Hematopoietic multipotent progenitor cell treated with erythropoietin and hydrocortisone succinate and interleukin-3 and kit ligand, for 4 days (in vitro differentiated cells): Measurements from ENCODE around the gene ZDHHC8.

Experiments used
- DNase-seq: peaks from one replicate; pipeline ENCODE4 v3.0.0-alpha.2; 2015

Gene ZDHHC8

DNA sequence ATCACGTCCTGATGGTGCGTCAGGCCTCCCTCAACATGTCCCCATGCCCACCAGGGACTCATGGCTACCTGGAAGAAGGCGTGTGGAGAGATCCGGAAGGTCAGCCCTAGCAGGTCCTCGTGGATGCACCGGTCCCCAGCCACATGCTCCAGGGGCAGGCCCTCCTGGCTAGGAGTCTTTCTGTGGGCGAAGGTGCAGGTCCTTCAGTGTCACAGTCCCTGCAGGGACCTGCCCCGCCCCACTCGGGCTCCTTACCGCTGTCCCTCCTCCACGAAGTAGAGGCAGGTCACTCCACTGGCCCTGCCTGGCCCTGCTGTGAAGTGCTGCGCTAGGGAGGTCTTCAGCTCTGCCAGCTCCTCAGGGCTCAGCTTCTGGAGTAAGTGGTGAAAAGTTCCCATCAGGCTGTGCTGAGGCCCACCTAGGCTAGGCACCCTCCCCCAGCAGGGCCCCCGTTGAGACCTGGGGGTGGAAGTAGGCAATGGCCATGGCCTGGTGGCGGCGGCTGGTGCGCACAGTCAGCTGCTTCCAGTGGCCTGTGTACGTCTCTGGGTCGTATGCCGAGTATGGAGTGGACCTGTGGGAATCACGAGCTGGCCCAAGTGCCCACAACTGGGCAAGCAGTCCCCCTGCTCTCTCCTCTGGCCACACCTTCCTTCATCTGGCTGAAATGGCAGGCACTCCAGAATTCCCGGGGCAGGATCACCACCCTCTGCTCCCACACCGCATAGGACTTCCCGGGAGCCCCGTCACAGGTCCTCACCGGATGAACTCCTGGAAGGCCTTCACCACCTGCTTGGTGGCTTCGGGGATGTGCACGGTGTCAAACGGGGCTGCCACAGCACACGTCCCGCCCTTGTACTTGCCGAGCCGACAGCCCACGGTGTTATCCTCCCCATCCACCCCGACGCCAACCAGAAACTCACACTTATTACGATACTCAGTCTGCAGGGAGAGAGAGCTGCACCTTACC lies 16.8 kb upstream of the ZDHHC8 start:
- no peak for DNase-seq

DNA sequence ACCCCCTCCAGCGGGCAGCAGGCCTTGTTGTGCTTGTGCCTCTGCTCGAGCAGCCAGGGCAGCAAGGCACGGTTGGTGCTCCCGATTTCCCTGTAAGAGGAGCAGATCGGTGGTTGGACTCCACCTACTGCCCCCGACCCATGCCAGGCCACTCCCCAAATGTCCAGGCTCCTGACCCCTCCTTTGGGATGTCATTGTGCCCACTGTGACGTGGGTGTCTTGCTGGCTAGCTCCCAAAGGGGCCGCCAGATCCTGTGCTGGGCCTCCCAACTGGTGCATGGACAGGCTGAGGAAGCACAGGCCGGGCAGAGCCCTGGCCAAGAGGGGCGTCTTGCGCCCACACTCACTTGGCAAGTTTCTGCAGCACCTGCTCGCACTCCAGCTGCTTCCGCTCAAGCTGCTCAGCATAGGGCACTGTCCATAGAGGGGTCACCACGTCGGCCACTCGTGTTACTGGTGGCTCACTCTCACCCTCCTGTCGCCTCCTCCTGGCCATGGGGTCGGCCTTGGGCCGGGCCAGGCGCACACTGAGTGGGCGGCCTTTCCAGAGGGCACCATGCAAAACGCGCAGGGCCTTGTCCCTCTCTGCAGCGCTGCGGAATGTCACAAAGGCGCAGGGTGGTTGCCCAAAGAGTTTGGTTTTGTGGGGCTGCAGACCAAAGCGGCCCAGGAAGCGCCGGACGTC lies 15.8 kb upstream of the ZDHHC8 start, which contains the start of gene RANBP1:
TSS of gene RANBP1 (plus strand) at position 414 of the 685 bp plus-strand sequence. CDS start at position 495, 81 bp downstream.
- peak; percentile 12 for DNase-seq

DNA sequence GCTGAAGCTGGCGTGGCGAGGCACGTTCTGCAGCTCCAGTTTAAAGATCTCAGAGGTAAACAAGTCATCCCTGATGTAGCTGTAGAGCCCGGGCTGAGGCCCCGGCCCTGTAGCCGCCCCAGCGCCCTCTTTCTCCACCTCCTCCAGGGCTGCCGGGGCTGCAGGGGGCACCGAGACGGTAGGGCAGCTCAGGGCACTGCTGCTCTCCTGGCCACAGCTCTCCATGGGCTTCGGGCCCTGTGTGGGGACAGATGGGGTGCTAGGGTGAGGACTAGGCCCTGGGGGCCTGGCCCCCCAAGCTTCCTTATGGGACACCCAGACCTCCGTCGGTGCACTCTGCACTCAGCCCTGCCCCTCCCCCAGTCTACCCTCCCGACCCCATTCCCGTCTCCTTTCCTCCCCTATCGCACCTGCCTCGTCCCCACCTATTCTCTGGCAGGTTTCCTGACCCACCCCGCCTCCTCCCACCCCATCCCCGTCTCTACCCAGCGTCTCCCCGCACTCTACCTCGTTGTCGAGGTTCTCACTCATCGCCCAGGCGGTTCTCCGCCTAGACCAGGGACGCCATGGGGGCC lies 15.1 kb upstream of the ZDHHC8 start:
- DNase-seq, result no peak

DNA sequence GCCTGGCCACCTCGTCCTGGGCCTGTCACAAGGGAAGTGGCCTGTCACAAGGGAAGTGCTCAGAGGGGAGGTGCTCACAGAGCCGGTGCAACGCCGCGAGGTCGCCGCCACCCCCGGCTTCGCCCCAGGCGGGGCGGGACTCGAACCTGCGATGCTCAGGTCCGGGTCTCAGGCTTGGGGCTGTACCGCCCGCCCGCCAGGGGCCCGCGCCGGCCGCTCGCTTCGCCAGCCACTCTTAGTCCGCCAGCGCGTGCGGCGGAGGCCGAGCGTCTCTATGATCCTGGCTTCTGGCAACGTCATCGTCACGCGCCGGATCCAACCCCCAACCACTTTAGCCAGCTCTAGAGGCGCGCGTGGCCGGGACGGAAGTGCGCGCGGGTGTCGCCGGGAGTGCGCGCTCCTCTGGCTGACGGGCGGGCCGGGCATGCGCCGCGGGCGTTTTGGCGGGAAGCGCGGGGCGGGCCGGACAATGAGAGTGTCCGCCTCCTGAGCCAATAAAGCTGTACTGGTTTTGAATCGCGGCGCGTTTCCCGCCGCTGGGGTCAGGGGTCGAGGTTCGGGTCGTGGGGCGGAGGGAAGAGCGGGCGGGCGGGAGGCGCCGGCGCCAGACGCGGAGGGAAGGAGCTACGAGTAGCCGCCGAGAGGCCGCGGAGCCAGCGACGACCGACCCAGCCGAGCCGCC lies 14.5 kb upstream of the ZDHHC8 start, which contains the start of gene TRMT2A:
TSS of gene TRMT2A (minus strand) at position 276 of the 682 bp plus-strand sequence. CDS start 320 bp downstream, outside the sequence.
- DNase-seq, result peak; percentile 99

DNA sequence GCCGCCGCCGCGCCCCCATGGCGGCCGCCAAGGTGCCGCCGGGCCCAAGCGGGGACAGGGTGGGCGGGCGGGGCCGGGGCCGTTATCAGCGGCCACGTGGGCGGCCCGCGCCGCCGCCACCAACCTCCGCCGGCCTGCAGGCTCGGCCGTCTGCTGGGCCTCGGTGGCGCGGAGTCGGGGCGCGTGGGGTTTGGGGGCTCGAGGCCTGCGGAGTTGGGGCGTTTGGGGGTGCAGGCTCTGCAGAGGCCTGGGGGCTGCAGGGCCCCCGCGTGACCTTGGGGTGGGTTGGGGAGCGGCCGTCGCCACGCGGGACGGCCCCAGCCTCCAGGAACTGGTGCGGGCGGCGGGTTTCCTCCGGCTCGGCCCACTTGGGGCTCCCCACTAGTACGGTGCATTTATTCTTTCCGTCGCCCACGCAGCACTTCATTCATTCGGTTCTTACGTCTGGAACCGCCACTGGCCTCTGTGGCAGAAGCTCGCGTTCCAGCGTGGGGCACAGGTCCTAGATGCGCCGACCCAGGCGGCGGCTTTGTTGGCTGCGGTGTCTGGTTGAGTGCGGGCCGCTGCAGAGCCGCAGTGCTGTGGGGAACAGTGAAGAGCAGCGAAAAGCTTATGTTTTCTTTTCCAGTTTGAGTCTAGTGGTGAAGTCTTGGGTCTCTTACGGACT lies 13.8 kb upstream of the ZDHHC8 start:
- DNase-seq, result peak; percentile 60

DNA sequence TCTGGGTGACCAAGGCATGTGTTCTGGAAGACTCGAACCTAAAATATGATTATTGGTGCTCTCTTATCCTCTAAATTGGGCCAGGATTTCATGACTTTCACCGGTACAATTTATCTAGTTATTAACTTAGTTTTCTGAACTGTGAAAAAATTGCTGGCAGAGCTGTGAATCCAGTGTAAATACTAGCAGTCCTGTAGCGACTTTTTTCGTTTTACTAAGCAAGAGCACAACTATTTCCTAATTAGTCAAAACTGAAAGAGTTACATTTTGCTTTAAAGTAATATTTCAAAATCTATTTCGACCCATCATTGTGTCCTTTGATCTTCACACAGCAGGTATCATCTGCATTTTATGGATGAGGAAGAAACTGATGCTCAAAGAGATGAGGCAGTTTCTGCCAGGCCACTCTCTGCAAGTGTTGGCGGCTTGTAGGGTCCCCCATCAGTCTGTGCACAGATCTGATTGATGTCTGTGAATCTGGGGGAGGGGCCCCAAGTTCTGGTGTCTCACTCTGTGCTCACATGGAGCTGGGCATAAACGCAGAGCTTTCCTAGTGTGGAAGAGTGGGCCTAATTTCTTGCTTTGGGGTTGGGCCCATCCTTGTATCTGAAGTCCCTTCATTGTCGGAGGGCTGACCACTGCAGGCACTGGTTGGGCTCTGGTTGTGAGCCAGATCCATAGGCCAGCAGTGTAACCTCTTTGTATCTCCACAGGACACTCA lies 13.1 kb upstream of the ZDHHC8 start:
- DNase-seq, result peak; percentile 51

DNA sequence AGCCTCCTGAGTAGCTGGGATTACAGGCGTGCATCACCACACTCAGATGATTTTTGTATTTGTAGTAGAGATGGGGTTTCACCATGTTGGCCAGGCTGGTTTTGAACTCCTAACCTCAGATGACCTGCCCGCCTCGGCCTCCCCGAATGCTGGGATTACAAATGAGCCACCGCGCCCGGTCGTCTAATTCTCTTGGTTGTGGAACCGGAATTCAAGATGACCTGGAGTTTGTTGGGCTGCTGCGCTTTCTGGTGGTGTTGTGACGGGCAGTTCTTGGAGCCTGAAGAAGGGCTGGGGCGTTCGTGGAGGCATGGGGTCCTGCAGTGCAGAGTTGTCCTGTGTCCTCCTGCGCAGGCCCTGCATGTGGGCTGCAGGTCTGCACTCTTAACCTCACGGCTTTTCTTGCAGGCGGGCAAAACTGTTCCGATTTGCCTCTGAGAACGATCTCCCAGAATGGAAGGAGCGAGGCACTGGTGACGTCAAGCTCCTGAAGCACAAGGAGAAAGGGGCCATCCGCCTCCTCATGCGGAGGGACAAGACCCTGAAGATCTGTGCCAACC lies 9.7 kb upstream of the ZDHHC8 start:
- no peak for DNase-seq

DNA sequence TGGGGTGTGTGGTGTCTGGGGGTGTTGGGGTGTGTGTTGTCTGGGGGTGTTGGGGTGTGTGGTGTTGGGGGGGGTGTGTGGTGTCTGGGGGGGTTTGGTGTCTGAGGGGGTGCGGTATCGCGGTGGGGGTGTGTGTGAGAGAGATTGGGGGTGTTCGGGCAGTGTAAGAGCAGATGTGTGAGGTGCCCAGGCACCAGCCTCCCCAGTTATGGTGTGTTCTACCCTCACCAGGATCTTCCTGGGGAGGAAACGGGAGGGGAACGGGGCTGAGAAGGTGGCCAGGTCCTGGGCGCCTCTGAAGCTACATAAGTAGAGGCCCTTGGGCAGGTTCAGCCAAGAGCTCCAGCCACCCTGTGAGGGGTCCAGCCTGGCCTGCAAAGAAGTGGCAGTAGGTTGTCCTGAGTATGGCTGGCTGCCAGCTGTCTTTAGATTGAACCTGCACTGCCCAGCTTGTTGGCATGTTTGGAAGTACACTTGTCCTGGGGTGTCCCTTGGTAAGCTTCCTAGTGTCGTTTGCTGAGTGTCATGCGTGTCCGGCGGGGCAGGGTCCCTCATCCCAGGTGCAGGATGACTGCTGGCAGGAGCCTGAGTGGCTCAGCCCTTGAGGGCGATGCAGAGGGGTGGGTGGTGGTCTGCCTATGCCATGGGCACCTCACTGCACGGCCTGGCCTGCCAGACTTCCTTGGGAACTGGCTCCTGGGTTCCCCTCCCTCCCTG lies 8.1 kb upstream of the ZDHHC8 start:
- DNase-seq, result no peak

DNA sequence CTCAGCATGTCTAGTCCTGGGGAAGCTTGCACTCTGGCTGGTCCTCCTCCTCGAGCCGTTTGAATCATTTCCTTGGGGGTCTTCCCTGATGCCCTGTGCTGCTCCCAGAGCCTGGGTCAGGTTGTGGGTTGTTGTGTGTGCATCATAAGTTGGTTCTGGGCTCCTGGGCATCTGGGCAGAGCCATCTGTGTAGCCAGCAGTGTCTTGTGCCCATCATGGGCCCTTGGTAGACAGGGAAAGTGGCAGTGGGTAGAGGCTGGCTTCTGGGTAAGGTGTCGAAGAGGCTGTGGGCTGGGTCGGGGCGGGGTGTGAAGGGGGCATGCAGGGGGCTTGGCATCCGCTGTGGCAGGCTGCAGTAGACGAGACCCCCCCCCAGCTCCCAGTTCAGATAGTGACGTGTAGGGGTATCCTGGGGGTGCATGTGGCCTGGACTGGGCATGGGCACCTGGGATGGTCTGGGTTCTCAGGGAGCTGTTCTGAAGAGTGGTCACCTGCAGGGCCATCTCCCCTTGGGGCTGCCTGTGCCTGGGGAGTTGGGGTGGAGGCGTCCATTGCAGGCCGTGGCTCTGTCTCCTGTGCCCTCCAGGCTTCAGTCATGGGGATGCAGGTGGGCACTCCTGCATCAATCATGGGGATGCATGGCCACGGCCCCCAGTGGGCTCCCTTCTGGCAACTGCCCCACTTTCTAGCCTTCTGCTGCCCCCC lies 7.4 kb upstream of the ZDHHC8 start:
- DNase-seq, result no peak

DNA sequence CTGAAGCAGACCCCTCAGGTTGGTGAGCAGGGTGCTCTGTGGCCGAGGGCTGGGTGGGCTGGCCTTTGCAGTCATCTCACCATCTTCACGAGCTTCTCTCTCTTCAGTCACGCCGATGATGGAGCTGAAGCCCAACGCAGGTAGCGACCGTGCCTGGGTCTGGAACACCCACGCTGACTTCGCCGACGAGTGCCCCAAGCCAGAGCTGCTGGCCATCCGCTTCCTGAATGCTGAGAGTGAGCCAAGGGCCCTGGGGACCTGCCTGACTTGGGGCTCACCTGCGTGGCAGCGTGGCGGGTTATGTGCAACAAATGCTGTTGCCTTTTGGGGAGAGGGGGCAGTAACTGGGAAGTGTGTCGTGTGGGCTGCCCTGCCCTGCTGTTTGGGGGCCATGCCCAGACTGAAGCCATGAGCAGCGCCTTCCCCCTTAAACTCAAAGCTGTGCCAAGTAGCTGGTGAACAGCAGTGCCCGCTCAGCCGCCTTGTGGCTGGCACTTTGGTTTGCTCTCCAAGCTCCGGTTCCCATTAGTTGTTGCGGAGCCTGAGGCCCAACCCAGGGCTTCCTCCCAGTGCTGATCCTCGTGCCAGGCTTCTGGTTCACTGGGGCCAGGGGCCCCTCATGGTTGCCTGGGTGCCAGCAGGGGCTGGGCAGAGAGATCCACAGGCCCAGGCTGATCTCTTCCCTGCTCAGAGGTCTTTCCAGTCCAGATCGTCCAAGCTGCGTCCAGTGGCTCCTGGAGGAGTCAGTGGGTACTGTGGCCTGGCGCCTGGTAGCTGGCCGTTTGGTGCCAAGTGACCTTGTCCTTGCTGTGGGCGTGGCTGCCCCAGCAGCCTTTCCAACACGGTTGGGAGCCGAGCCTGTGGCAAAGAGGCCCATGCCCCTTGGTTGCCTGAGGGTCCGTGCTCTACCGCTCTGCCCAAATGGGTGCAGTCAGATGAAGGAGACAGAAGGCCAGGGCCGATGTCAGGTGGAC lies 6.1 kb upstream of the ZDHHC8 start:
- no peak for DNase-seq

DNA sequence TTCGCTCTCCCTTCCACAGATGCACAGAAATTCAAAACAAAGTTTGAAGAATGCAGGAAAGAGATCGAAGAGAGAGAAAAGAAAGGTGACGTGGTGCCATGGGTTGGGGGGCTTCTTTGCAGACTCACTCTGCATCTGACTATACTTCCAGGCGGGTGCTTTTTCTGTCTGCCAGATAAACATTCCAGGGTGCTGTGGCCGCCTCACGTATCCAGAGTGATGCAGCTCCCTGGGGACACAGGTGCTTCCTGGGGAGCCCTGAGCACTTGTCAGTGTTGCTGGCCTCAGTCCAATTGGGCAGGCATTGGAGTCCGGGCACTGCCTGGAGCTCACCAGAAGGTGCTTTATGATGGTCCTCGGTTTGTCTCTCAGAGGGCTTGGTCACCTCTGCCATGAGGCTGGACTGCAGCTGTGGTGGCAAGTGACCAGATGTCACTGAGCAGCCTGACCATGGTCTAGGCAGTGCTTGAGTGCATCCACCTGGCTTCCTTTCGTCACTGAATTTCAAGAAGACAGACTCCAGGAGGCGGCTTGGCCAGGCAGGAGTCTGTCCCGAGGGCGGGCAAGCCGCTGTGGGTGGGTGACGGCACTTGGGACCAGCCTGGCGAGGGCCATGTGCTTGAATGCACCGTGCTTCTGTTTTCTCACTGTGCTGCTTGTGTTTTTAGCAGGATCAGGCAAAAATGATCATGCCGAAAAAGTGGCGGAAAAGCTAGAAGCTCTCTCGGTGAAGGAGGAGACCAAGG lies 5.1 kb upstream of the ZDHHC8 start:
- no peak for DNase-seq

DNA sequence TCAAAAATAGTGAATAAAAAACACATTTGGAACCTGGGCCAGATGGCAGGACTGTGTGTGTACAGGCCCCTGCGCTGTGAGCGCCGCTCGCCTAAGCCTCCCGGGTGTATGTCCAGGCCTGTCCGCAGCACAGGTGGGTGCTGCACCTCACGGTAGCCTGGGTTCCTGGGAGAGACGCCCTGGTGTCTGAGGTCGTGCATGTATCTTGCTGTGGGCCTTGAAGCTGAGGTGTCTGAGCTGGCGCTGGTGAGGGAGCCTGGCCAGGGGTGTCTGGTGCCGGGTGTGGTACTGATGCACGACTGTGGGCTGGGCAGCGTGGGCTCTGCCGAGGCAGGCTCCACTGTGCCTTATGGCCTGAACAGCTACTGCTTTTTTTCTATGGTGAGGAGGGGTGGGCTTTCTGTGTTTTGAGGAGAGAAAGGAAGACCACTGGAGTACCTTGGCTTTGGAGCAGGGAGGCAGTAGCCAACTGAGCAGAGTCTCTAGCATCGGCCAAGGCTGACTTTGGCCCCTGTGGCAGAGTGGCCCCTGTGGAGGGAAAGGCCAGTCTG lies 4.2 kb upstream of the ZDHHC8 start:
- DNase-seq, result peak; percentile 10

DNA sequence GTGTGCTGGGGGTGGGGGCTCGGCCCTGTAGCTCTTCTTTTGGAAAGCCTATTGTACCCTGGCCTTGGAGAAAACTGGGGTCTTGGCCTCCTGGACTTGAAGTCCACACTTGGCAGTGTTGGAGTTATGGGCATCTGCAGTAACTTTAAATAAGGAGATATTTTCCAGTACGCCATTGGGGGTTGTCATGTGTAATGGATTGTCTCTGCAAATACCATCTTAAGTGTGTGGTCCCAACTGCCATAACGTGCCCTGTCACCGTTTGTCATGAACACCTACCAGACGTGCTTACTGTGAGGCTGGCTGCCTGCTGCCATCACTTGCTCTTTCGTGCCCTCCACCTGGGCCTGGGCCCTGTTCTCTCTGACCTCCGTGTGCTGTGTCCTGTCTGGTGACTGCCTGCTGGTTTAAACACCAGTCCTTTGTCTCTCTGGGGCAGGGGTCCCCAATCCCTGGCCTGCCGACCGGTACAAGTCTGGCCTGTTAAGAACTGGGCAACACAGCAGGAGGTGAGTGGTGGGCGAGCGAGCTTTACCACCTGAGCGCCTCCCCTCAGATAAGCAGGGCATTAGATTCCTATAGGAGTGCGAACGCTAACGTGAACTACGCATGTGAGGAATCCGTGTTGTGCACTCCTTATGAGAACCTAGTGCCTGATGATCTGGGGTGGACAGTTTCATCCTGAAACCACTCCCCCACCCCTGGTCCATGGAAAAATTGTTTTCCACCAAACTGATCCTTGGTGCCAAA lies 3.6 kb upstream of the ZDHHC8 start:
- DNase-seq, result peak; percentile 9

DNA sequence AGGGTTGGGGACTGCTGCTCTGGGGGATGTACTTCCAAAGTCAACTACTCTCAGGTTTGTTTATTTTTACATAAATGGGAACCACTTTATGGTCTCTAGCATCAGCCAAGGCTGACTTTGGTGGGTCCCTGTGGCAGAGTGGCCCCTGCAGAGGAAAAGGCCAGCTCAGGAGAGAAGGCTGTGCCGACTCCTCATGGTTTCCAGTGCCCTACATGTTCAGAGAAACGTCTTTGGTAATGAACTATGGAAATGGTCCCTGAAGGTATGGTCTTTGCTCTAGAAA lies 3.0 kb upstream of the ZDHHC8 start:
- no peak for DNase-seq

DNA sequence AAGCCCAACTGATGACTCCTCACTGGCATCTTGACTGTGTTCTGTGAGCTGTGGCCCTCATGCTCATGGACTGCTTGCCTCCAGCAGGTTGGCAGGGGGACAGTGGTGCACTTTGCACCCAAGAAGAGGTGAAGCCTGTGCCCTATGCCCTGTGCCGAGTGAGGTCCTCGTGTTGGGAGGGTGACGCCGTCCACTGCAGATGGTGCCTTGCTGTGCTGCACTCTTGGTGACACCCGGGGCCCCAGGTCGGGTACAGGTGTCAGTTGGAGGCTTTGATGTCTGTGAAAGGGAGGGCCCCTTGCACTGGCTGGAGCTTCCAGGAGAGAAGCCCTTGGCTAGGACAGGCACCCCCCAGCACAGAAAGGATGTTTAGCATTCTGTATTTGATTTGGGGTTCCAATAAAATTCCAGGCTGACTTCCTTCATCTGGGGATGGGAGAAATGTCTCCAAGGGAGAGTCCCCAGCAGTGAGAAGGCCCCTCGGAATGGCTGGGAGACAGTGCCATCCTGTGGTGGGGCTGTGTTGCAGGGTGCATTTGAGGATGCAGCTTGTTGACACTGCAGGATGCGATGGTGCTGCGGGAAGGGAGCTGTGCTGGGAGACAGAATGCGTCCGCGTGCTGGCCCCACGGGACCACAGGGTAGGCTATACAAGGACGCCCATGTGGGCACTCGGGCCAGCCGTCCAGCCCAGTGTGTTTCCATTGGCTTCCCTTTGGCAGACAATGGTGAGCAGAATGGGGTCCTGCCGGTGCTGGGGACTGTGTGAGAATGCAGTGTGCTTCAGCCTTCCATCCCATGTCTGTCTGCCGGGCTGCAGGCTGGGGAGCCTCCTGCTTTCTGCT lies 2.5 kb upstream of the ZDHHC8 start:
- DNase-seq, result peak; percentile 67

DNA sequence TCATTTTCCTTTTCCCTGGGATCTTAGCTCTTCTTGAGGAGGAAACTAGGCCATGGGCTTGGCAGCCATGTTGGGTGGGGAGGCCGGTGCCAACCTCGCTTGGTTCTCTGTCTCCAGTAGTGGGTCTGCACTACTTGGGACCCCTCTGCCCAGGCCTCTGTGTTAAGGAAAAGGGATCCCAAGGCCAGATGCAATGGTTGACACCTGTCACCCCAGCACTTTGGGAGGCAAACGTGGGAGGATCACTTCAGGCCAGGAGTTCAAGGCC lies 1.9 kb upstream of the ZDHHC8 start:
- DNase-seq, result no peak
